Fibroblast of lung (primary cell): Measurements from ENCODE around the gene CFAP141. TPM values are rescaled to one million over a fixed set of nuclear protein-coding genes. Genes with fewer than 3 reads are reported as not detected.

Experiments
- DNase-seq, 2 donors: peaks; one replicate each; pipeline versions ENCODE4 v3.0.0 to v3.0.0-alpha.2; 2010; ENCODE audit warnings: low read depth in 2 of 2
- H2AFZ ChIP-seq: 2 replicates; pipeline ENCODE4 v1.5.1; 2012; ENCODE audit warnings: low read length, control low read depth, inconsistent platforms
- H3K27ac ChIP-seq: 2 replicates; pipeline ENCODE4 v1.5.1; 2011; ENCODE audit warnings: low read length, control low read depth; ENCODE audit not compliant: insufficient read depth
- H3K27me3 ChIP-seq: 2 replicates; pipeline ENCODE4 v1.5.1; 2011; ENCODE audit warnings: mild to moderate bottlenecking, low read length; ENCODE audit not compliant: control insufficient read depth, insufficient read depth
- H3K36me3 ChIP-seq: 2 replicates; pipeline ENCODE4 v1.5.1; 2011; ENCODE audit warnings: low read length; ENCODE audit not compliant: control insufficient read depth, insufficient read depth
- H3K4me1 ChIP-seq: 2 replicates; pipeline ENCODE4 v1.5.1; 2011; ENCODE audit warnings: low read length; ENCODE audit not compliant: control insufficient read depth, insufficient read depth; ENCODE audit errors: extremely low read depth
- H3K4me2 ChIP-seq: 2 replicates; pipeline ENCODE4 v1.5.1; 2011; ENCODE audit warnings: low read length, control low read depth; ENCODE audit not compliant: insufficient read depth; ENCODE audit errors: extremely low read depth
- H3K4me3 ChIP-seq, 4 experiments: fragments of 200-600 bp in 1 of 4; sonication (generic) in 1 of 4; replicated peaks in 1 of 4; 2 replicates each; pipeline ENCODE4 v1.5.1; 2011 to 2016; ENCODE audit warnings: low read length in 4 of 4, low read depth in 3 of 4, mild to moderate bottlenecking in 3 of 4, control low read depth in 2 of 4, inconsistent platforms in 1 of 4, mixed read lengths in 1 of 4; ENCODE audit not compliant: insufficient read depth in 1 of 4; ENCODE audit errors: control extremely low read depth in 1 of 4
- H3K79me2 ChIP-seq: 2 replicates; pipeline ENCODE4 v1.5.1; 2012; ENCODE audit warnings: mild to moderate bottlenecking, low read length, inconsistent platforms; ENCODE audit not compliant: control insufficient read depth, insufficient read depth
- H3K9ac ChIP-seq: 2 replicates; pipeline ENCODE4 v1.5.1; 2011; ENCODE audit warnings: mild to moderate bottlenecking, low read length, control low read depth; ENCODE audit not compliant: insufficient read depth
- H3K9me3 ChIP-seq: 2 replicates; pipeline ENCODE4 v1.5.1; 2012; ENCODE audit warnings: low read depth, low read length; ENCODE audit not compliant: control insufficient read depth, insufficient read depth
- H4K20me1 ChIP-seq: 2 replicates; pipeline ENCODE4 v1.5.1; 2011; ENCODE audit warnings: low read length; ENCODE audit not compliant: control insufficient read depth, insufficient read depth; ENCODE audit errors: extremely low read depth
- CTCF ChIP-seq, 2 donors: IDR thresholded peaks in 1 of 2; conservative IDR thresholded peaks in 1 of 2; 1 replicate in 1 of 2; 2 replicates in 1 of 2; pipeline ENCODE4 v1.5.1; 2011 to 2012; ENCODE audit warnings: low read length in 2 of 2, control low read depth in 1 of 2, inconsistent platforms in 1 of 2, low read depth in 1 of 2, mild to moderate bottlenecking in 1 of 2
- EZH2 ChIP-seq: IDR thresholded peaks from 2 replicates; pipeline ENCODE4 v1.5.1; 2012; ENCODE audit warnings: low read length, control low read depth, mild to moderate bottlenecking; ENCODE audit errors: missing control alignments
- polyA plus RNA-seq, 2 donors: library from polyadenylated mRNA; depleted of rRNA in 1 of 2; stranded (reverse) in 1 of 2; unstranded in 1 of 2; fragments of >200 nt; gene quantifications; 2 replicates each; pipeline ENCODE4 v1.2.1, GENCODE V29; 2011 to 2012; ENCODE audit warnings: missing spikeins in 1 of 2
- total RNA-seq: library from RNA; depleted of rRNA; stranded (reverse); fragments of >200 nt; gene quantifications from 2 replicates; pipeline ENCODE4 v1.2.1, GENCODE V29; 2014

Gene CFAP141
- total and polyA plus RNA-seq, 2 donors (not counting 1 experiment from before 2014, with no cell fraction given), result not detected

- Histone ChIP-seq H2AFZ (peak overlapping the region; percentile 97), H3K79me2 (no peaks in the 10 kb centered on the region), H3K27me3 (peaks cover 12% of the 10 kb centered on the region), H3K9ac (no peak overlapping the region), H3K4me3 (peak overlapping the region in 3 of 4 experiments; percentile 3 to 43 (median 27)), H3K27ac (no peak overlapping the region), H4K20me1 (no peaks in the 10 kb centered on the region), H3K9me3 (no peaks in the 10 kb centered on the region), H3K4me1 (no peaks in the 10 kb centered on the region), H3K36me3 (no peaks in the 10 kb centered on the region), H3K4me2 (peak overlapping the region; percentile 80)
- TF ChIP-seq EZH2 (no peak), CTCF (conservative IDR thresholded peaks at IDR 0.05 in 1 of 2, IDR thresholded peaks at IDR 0.05 in 1 of 2; ENCODE audit: low read depth in 1 of 2, low read length in 2 of 2) (peak; percentile 57 to 60)
- peak; percentile 61 to 77 for DNase-seq
These were observed 7.2 kb downstream of the CFAP141 start for GRCh38 chr1:154198756-154199562.

GRCh38 chr1:154193821-154194220, 12.3 kb downstream of the CFAP141 start:
- no peak overlapping the region for H3K4me2 ChIP-seq
- no peak for TF ChIP-seq CTCF (conservative IDR thresholded peaks at IDR 0.05 in 1 of 2, IDR thresholded peaks at IDR 0.05 in 1 of 2; ENCODE audit: low read depth in 1 of 2, low read length in 2 of 2)
- no peak for TF ChIP-seq EZH2
- no peak overlapping the region for H3K27ac ChIP-seq
- H3K79me2 ChIP-seq, result no peaks in the 10 kb centered on the region
- H4K20me1 ChIP-seq, result no peaks in the 10 kb centered on the region
- H3K27me3 ChIP-seq, result peaks cover 28% of the 10 kb centered on the region
- no peak overlapping the region for H3K4me3 ChIP-seq
- H2AFZ ChIP-seq, result no peak overlapping the region
- DNase-seq, result no peak
- H3K9me3 ChIP-seq, result no peaks in the 10 kb centered on the region
- H3K36me3 ChIP-seq, result no peaks in the 10 kb centered on the region
- no peak overlapping the region for H3K9ac ChIP-seq
- H3K4me1 ChIP-seq, result no peaks in the 10 kb centered on the region

GRCh38 chr1:154192476-154192875, 13.7 kb downstream of the CFAP141 start:
- no peaks in the 10 kb centered on the region for H3K79me2 ChIP-seq
- H3K4me3 ChIP-seq, result no peak overlapping the region
- H2AFZ ChIP-seq, result no peak overlapping the region
- no peak for DNase-seq
- no peaks in the 10 kb centered on the region for H4K20me1 ChIP-seq
- H3K4me1 ChIP-seq, result no peaks in the 10 kb centered on the region
- no peak overlapping the region for H3K27ac ChIP-seq
- H3K9me3 ChIP-seq, result no peaks in the 10 kb centered on the region
- H3K36me3 ChIP-seq, result no peaks in the 10 kb centered on the region
- no peak overlapping the region for H3K4me2 ChIP-seq
- H3K27me3 ChIP-seq, result peaks cover 28% of the 10 kb centered on the region
- no peak for TF ChIP-seq EZH2
- TF ChIP-seq CTCF (conservative IDR thresholded peaks at IDR 0.05 in 1 of 2, IDR thresholded peaks at IDR 0.05 in 1 of 2; ENCODE audit: low read depth in 1 of 2, low read length in 2 of 2), result no peak
- no peak overlapping the region for H3K9ac ChIP-seq
